K562 (cell line): ENCODE data around the gene ERC2. TPM values are rescaled to one million over a fixed set of nuclear protein-coding genes. Genes with fewer than 3 reads are reported as not detected.

Source experiments
- ATAC-seq: fragments of 200-7000 bp; cut with Tn5 transposase; 3 replicates; pipeline ENCODE4 v1.9.1; 2020; ENCODE audit warnings: moderate library complexity
- BruUV-seq: library from RNA; stranded (reverse); fragments of 400-500 nt; replicated peaks from 2 replicates; lab custom pipeline; 2021; lab: Mats Ljungman, UMichigan
- CTCF ChIA-PET: fragments of 300-600 bp; formaldehyde crosslinking; extraction: SDS; loops from one replicate; lab custom pipeline; 2021; ENCODE audit warnings: low intra/inter-chr PET ratio; lab: Yijun Ruan, JAX
- POLR2A ChIA-PET: fragments of 300-600, 350-650 bp; sonication (Branson Sonifier 250); formaldehyde crosslinking; extraction: SDS; loops from one replicate; lab custom pipeline; 2021; ENCODE audit warnings: antibody characterized with exemption, inconsistent platforms; lab: Yijun Ruan, JAX
- DNase-seq, 4 experiments: peaks; one replicate each; pipeline versions ENCODE4 v3.0.0 to v3.0.0-alpha.2; 2011 to 2018; ENCODE audit warnings: low spot score in 3 of 4, mixed read lengths in 3 of 4; ENCODE audit errors: extremely low read depth in 1 of 4
- FAIRE-seq: peaks from 2 replicates; lab custom pipeline; 2011; peaks lifted over from hg19 to GRCh38; lab: Jason Lieb, UNC
- H2AFZ ChIP-seq: 2 replicates; pipeline ENCODE4 v1.6.0; 2011; ENCODE audit warnings: low read depth, low read length, control low read depth, inconsistent platforms
- H3K27ac ChIP-seq: fragments of 200-600 bp; 3 replicates; pipeline ENCODE4 v1.8.0; 2011; ENCODE audit warnings: low read depth, mild to moderate bottlenecking, control low read depth, inconsistent platforms, low read length, moderate library complexity, mixed read lengths; ENCODE audit errors: extremely low read depth
- H3K27me3 ChIP-seq, 2 experiments: fragments of 300-600 bp in 1 of 2; 2 replicates in 1 of 2; 3 replicates in 1 of 2; pipeline versions ENCODE4 v1.6.0 to v1.8.0; 2011; ENCODE audit warnings: inconsistent platforms in 2 of 2, low read length in 2 of 2, mild to moderate bottlenecking in 1 of 2, mixed read lengths in 1 of 2, moderate library complexity in 1 of 2; ENCODE audit not compliant: control insufficient read depth in 2 of 2, insufficient read depth in 2 of 2
- H3K36me3 ChIP-seq: fragments of 300-600 bp; 3 replicates; pipeline ENCODE4 v1.8.0; 2011; ENCODE audit warnings: mild to moderate bottlenecking, low read length, inconsistent platforms; ENCODE audit not compliant: control insufficient read depth, insufficient read depth
- H3K4me1 ChIP-seq, 2 experiments: fragments of 200-600 bp in 1 of 2; replicated peaks in 1 of 2; 2 replicates in 1 of 2; 3 replicates in 1 of 2; pipeline versions ENCODE4 v1.5.1 to v1.8.0; 2011; ENCODE audit warnings: inconsistent platforms in 2 of 2, low read length in 2 of 2, mild to moderate bottlenecking in 1 of 2, mixed read lengths in 1 of 2, moderate library complexity in 1 of 2; ENCODE audit not compliant: control insufficient read depth in 2 of 2, insufficient read depth in 2 of 2
- H3K4me2 ChIP-seq: 2 replicates; pipeline ENCODE4 v1.6.1; 2011; ENCODE audit warnings: low read length, control low read depth, inconsistent platforms, mixed read lengths; ENCODE audit not compliant: insufficient read depth
- H3K4me3 ChIP-seq: fragments of 200-600 bp; sonication (generic), shearing (Covaris generic); 2 replicates; pipeline ENCODE4 v1.5.1; 2016; ENCODE audit warnings: control low read depth, inconsistent platforms
- H3K79me2 ChIP-seq: fragments of 200-600 bp; 3 replicates; pipeline ENCODE4 v1.8.0; 2011; ENCODE audit warnings: low read length, inconsistent platforms; ENCODE audit not compliant: control insufficient read depth, insufficient read depth
- H3K9ac ChIP-seq, 2 experiments: 2 replicates each; pipeline versions ENCODE4 v1.6.0 to v1.6.1; 2011; ENCODE audit warnings: low read depth in 2 of 2, low read length in 2 of 2, control low read depth in 1 of 2, inconsistent platforms in 1 of 2, mild to moderate bottlenecking in 1 of 2, mixed read lengths in 1 of 2; ENCODE audit not compliant: insufficient read depth in 1 of 2
- H3K9me1 ChIP-seq: one replicate; pipeline ENCODE4 v1.6.0; 2011; ENCODE audit warnings: inconsistent platforms, mild to moderate bottlenecking, low read length, moderate library complexity; ENCODE audit not compliant: control insufficient read depth, insufficient read depth
- H3K9me3 ChIP-seq: replicated peaks from 2 replicates; pipeline ENCODE4 v1.5.1; 2011; ENCODE audit warnings: low read depth, low read length, inconsistent platforms; ENCODE audit not compliant: control insufficient read depth, insufficient read depth
- H4K20me1 ChIP-seq: replicated peaks from 2 replicates; pipeline ENCODE4 v1.6.1; 2011; ENCODE audit warnings: low read length, inconsistent platforms, mixed read lengths; ENCODE audit not compliant: control insufficient read depth, insufficient read depth
- AFF1 ChIP-seq, 2 experiments: fragments of 450-650 bp; IDR thresholded peaks; 2 replicates each; pipeline ENCODE4 v1.6.1; 2018; ENCODE audit warnings: mild to moderate bottlenecking in 2 of 2, low read depth in 1 of 2; ENCODE audit not compliant: partially characterized antibody in 2 of 2
- AFF4 ChIP-seq: sonication (generic); formaldehyde crosslinking; IDR thresholded peaks from 2 replicates; pipeline ENCODE4 v1.8.0; 2023; ENCODE audit warnings: mild to moderate bottlenecking, missing genetic modification reagents
- ATF2 ChIP-seq: sonication (generic); formaldehyde crosslinking; IDR thresholded peaks from 2 replicates; pipeline ENCODE4 v1.8.1; 2022; ENCODE audit warnings: missing genetic modification reagents
- CREB5 ChIP-seq: fragments of 250-450 bp; sonication (Bioruptor Pico); IDR thresholded peaks from 2 replicates; pipeline ENCODE4 v1.5.0; 2020; ENCODE audit warnings: mild to moderate bottlenecking
- EP400 ChIP-seq: fragments of 450-650 bp; IDR thresholded peaks from 2 replicates; pipeline ENCODE4 v1.6.1; 2017; ENCODE audit warnings: antibody characterized with exemption, mild to moderate bottlenecking, moderate library complexity
- MTA2 ChIP-seq: fragments of 450-650 bp; IDR thresholded peaks from 2 replicates; pipeline ENCODE4 v1.6.1; 2016; ENCODE audit warnings: low read depth
- NFATC3 ChIP-seq: fragments of 450-650 bp; IDR thresholded peaks from 2 replicates; pipeline ENCODE4 v1.6.1; 2017; ENCODE audit warnings: mild to moderate bottlenecking
- SRF ChIP-seq, 2 experiments: fragments of 250-450, 450-650 bp in 1 of 2; sonication (Bioruptor Pico) in 1 of 2; sonication (generic) in 1 of 2; formaldehyde crosslinking; IDR thresholded peaks; 2 replicates each; pipeline versions ENCODE4 v1.5.0 to v1.5.1; 2020 to 2022; ENCODE audit warnings: mild to moderate bottlenecking in 1 of 2, missing genetic modification reagents in 1 of 2
- STAT5B ChIP-seq: fragments of 250-450 bp; sonication (Bioruptor Pico); IDR thresholded peaks from 2 replicates; pipeline ENCODE4 v1.8.0; 2021; ENCODE audit warnings: mild to moderate bottlenecking, inconsistent platforms
- THRAP3 ChIP-seq: fragments of 450-650 bp; IDR thresholded peaks from 2 replicates; pipeline ENCODE4 v1.6.1; 2016; ENCODE audit warnings: mild to moderate bottlenecking, inconsistent platforms, borderline replicate concordance
- ZKSCAN8 ChIP-seq: fragments of 200-800 bp; sonication (Bioruptor generic); IDR thresholded peaks from 2 replicates; pipeline ENCODE4 v1.6.1; 2016; ENCODE audit warnings: missing genetic modification characterization, missing compliant biosample characterization
- ZNF143 ChIP-seq: sonication (generic); formaldehyde crosslinking; IDR thresholded peaks from 2 replicates; pipeline ENCODE4 v1.9.0; 2022; ENCODE audit warnings: mild to moderate bottlenecking, missing genetic modification reagents
- WGBS: fragments of 100-300 bp; shearing (Covaris generic); methylation state at CpG from one replicate; pipeline ENCODE4 v1.1.6; 2016; ENCODE audit warnings: low coverage, mixed read lengths; ENCODE audit not compliant: insufficient coverage; ENCODE audit errors: missing lambda C conversion rate; 5-methylcytosine and 5-hydroxymethylcytosine counted together
- in situ Hi-C: fragments of 300-500 bp; cut with MboI; formaldehyde crosslinking; loops from 4 replicates; pipeline ENCODE4 v1.15.0; 2018; ENCODE audit warnings: inconsistent platforms, mixed read lengths
- intact Hi-C: fragments of 100-400 bp; cut with micrococcal nuclease; formaldehyde crosslinking; loops from 2 replicates; pipeline ENCODE4 v1.14.2; 2022
- polyA plus RNA-seq, 8 experiments: library from polyadenylated mRNA; depleted of rRNA in 4 of 8; stranded (reverse) in 5 of 8; unstranded in 3 of 8; fragments of >200 nt; fragmentation: Nextera tagmentation in 2 of 8; fragmentation: Illumina TruSeq in 1 of 8; extraction: Ambion mirVana in 2 of 8; extraction: Trizol in 1 of 8; gene quantifications; 2 replicates each; pipeline versions ENCODE4 v1.2.1 to v1.2.3, GENCODE V29; 2011 to 2014; ENCODE audit warnings: inconsistent platforms in 1 of 8, missing spikeins in 1 of 8
- total RNA-seq, 7 experiments: library from RNA; depleted of rRNA in 6 of 7; stranded (reverse); fragments of >200 nt in 6 of 7; fragmentation: Illumina TruSeq in 2 of 7; extraction: Trizol in 2 of 7; gene quantifications; 2 replicates each; pipeline versions ENCODE4 v1.2.1 to v1.2.3, GENCODE V29; 2011 to 2021; ENCODE audit warnings: low replicate concordance in 1 of 7

The ERC2 gene
- total and polyA plus RNA-seq, 9 of the 15 experiments (the other 6 are each of a cell fraction or from before 2014, with no cell fraction given) = 0.04 to 0.18 (median 0.07) TPM; not detected in 2

GRCh38 chr3:56361731-56362130, 106.5 kb downstream of the ERC2 start:
- no peaks in the 10 kb centered on the region for H4K20me1 ChIP-seq
- ChIA-PET CTCF (no interaction called here), POLR2A (no interaction called here)
- no peak overlapping the region for H3K4me2 ChIP-seq
- H3K79me2 ChIP-seq = no peaks in the 10 kb centered on the region
- H3K9me3 ChIP-seq = no peaks in the 10 kb centered on the region
- no peaks in the 10 kb centered on the region for H3K4me1 ChIP-seq
- no peaks in the 10 kb centered on the region for H3K27me3 ChIP-seq
- TF ChIP-seq ATF2 (CRISPR knock-in tag) = no peak
- no peak for TF ChIP-seq SRF (CRISPR knock-in tag; IDR thresholded peaks at IDR 0.05)
- TF ChIP-seq THRAP3 = no peak
- no peak for TF ChIP-seq EP400
- no peak for TF ChIP-seq NFATC3
- no peak for TF ChIP-seq ZKSCAN8 (CRISPR knock-in tag)
- no peak for TF ChIP-seq ZNF143 (CRISPR knock-in tag)
- no peak for TF ChIP-seq AFF4
- no peak for TF ChIP-seq STAT5B (CRISPR knock-in tag)
- TF ChIP-seq AFF1 (IDR thresholded peaks at IDR 0.05; ENCODE audit: low read depth in 1 of 2, partially characterized antibody in 2 of 2) = no peak
- TF ChIP-seq MTA2 = no peak
- no peak for TF ChIP-seq CREB5
- ATAC-seq (no peak), DNase-seq (no peak), FAIRE-seq (no peak)
- intact Hi-C loops = no loop called here
- in situ Hi-C loops = no loop called here
- 0% methylated on average over 2 of the region's 2 CpGs for WGBS
- H3K9ac ChIP-seq = no peak overlapping the region
- no peak overlapping the region for H3K27ac ChIP-seq
- no peaks in the 10 kb centered on the region for H3K9me1 ChIP-seq
- no TSS peak for BruUV-seq
- no peak overlapping the region for H3K4me3 ChIP-seq
- no peak overlapping the region for H2AFZ ChIP-seq
- no peaks in the 10 kb centered on the region for H3K36me3 ChIP-seq
